ENCODE measurements around the gene PATL2. TPM values are rescaled to one million over a fixed set of nuclear protein-coding genes. Genes with fewer than 3 reads are reported as not detected.
A peak's percentile ranks its signal among the peaks of the same experiment; 100 is the strongest.
"Not testable (repeated sequence)": the region's sequence is repeated elsewhere in the genome, so short reads cannot be mapped to it uniquely, and the experiment has no call there.

Gene PATL2
- total RNA-seq, 5 donors from 2014 or later (not counting 1 experiment from before 2014, with no cell fraction given): 43.5 to 69.7 (median 48.5) TPM

- peaks cover under 1 to 24% (median 5%) of the 10 kb centered on the region in 3 donors for H3K9me3 Mint-ChIP-seq
- H3K27ac ChIP-seq (ENCODE audit: low read length): no peak overlapping the region
- peaks cover 3% of the 10 kb centered on the region for H3K9me3 ChIP-seq
- no peak overlapping the region for H3K4me3 Mint-ChIP-seq
- no peaks in the 10 kb centered on the region for H3K27me3 ChIP-seq (replicated peaks in 1 of 2; ENCODE audit: control insufficient read depth in 2 of 2, extremely low read depth in 1 of 2, insufficient read depth in 2 of 2, low read length in 1 of 2)
- ChIA-PET POLR2A (no interaction called here), CTCF (interaction anchor here in 1 of 2 donors (1.4 to 1.5 kb wide), 2 partner anchors 14 to 42 kb away, joined by 4 read pairs; no protein-coding TSS in a partner anchor)
- no peak for DNase-seq
- H3K4me1 ChIP-seq (ENCODE audit: control insufficient read depth in 1 of 2, extremely low read depth in 1 of 2, insufficient read depth in 2 of 2, low read length in 2 of 2): peaks cover 6 to 14% of the 10 kb centered on the region in 2 experiments
- 100% methylated on average over 1 of the region's 1 CpG for WGBS (ENCODE audit: insufficient coverage)
- H3K36me3 Mint-ChIP-seq: peaks cover 32% of the 10 kb centered on the region
- no peak overlapping the region for H3K4me3 ChIP-seq (ENCODE audit: control insufficient read depth in 1 of 2, extremely low read depth in 1 of 2, low read length in 1 of 2)
- H3K36me3 ChIP-seq (ENCODE audit: control insufficient read depth in 2 of 2, extremely low read depth in 1 of 2, insufficient read depth in 1 of 2, low read length in 1 of 2): peaks cover 0 to 10% of the 10 kb centered on the region in 2 donors
- ATAC-seq (replicated peaks in 1 of 4): no peak
- peaks cover 32 to 41% (median 36%) of the 10 kb centered on the region in 3 donors for H3K4me1 Mint-ChIP-seq
- no peaks in the 10 kb centered on the region for H3K27me3 Mint-ChIP-seq
- no peak overlapping the region for H3K27ac Mint-ChIP-seq
Observed at GRCh38 chr15:44705986-44706385, 5.1 kb downstream of the PATL2 start.

DNA sequence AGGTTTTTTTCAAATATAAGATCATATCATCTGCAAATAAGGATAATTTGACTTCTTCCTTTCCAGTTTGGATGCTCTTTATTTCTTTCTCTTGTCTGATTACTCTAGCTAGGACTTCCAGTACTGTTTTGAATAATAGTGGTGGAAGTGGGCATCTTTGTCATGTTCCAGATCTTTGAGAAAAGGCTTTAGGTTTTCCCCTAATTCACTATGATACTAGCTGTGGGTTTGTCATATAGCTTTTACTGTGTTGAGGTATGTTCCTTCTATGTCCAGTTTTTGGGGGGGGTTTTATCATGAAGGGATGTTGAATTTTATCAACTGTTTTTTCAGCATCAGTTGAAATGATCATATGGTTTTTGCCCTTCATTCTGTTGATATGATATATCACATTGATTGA, 10.4 kb downstream of the PATL2 start:
- H3K4me1 ChIP-seq (ENCODE audit: control insufficient read depth in 1 of 2, extremely low read depth in 1 of 2, insufficient read depth in 2 of 2, low read length in 2 of 2); H3K36me3 ChIP-seq (ENCODE audit: control insufficient read depth in 2 of 2, extremely low read depth in 1 of 2, insufficient read depth in 1 of 2, low read length in 1 of 2); H3K4me3 ChIP-seq (ENCODE audit: control insufficient read depth in 1 of 2, extremely low read depth in 1 of 2, low read length in 1 of 2); CTCF ChIA-PET; H3K27ac Mint-ChIP-seq; H3K27me3 ChIP-seq (replicated peaks in 1 of 2; ENCODE audit: control insufficient read depth in 2 of 2, extremely low read depth in 1 of 2, insufficient read depth in 2 of 2, low read length in 1 of 2); H3K9me3 ChIP-seq; DNase-seq; H3K27ac ChIP-seq (ENCODE audit: low read length); H3K27me3 Mint-ChIP-seq; H3K4me3 Mint-ChIP-seq; ATAC-seq (replicated peaks in 1 of 4): not testable (repeated sequence)
- peaks cover 9 to 46% (median 11%) of the 10 kb centered on the region in 3 donors for H3K9me3 Mint-ChIP-seq
- POLR2A ChIA-PET: interaction anchor here in 1 of 2 donors (0.6 kb wide), 1 partner anchor 1525 kb away, joined by 6 read pairs; no protein-coding TSS in a partner anchor
- peaks cover 11 to 30% (median 18%) of the 10 kb centered on the region in 3 donors for H3K4me1 Mint-ChIP-seq
- peaks cover 16% of the 10 kb centered on the region for H3K36me3 Mint-ChIP-seq

GRCh38 chr15:44698641-44699040, 12.5 kb downstream of the PATL2 start:
- ChIA-PET CTCF (interaction anchor here in 1 of 2 donors (0.9 kb wide), 1 partner anchor 35 kb away, joined by 3 read pairs; the partner anchor contains the start of gene SPG11), POLR2A (interaction anchor here in 1 of 2 donors (0.6 to 1.6 kb wide), 3 partner anchors 8 to 24 kb away, joined by 3 to 5 read pairs (median 4); no protein-coding TSS in a partner anchor)
- Histone ChIP-seq H3K27ac (ENCODE audit: low read length) (no peak overlapping the region), H3K9me3 (peaks cover 3% of the 10 kb centered on the region), H3K4me1 (ENCODE audit: control insufficient read depth in 1 of 2, extremely low read depth in 1 of 2, insufficient read depth in 2 of 2, low read length in 2 of 2) (no peaks in the 10 kb centered on the region), H3K36me3 (ENCODE audit: control insufficient read depth in 2 of 2, extremely low read depth in 1 of 2, insufficient read depth in 1 of 2, low read length in 1 of 2) (no peaks in the 10 kb centered on the region), H3K27me3 (replicated peaks in 1 of 2; ENCODE audit: control insufficient read depth in 2 of 2, extremely low read depth in 1 of 2, insufficient read depth in 2 of 2, low read length in 1 of 2) (no peaks in the 10 kb centered on the region), H3K4me3 (ENCODE audit: control insufficient read depth in 1 of 2, extremely low read depth in 1 of 2, low read length in 1 of 2) (no peak overlapping the region)
- WGBS (ENCODE audit: insufficient coverage): no CpG with 5 or more reads among the region's 2 CpGs
- peaks cover 21 to 36% (median 28%) of the 10 kb centered on the region in 3 donors for H3K4me1 Mint-ChIP-seq
- peak overlapping the region in 1 of 2 donors; percentile 13 for H3K27ac Mint-ChIP-seq
- peaks cover 9 to 38% (median 11%) of the 10 kb centered on the region in 3 donors for H3K9me3 Mint-ChIP-seq
- peaks cover 9% of the 10 kb centered on the region for H3K36me3 Mint-ChIP-seq
- H3K27me3 Mint-ChIP-seq: no peaks in the 10 kb centered on the region
- ATAC-seq (replicated peaks in 1 of 4) (no peak), DNase-seq (no peak)
- no peak overlapping the region for H3K4me3 Mint-ChIP-seq

- Histone ChIP-seq H3K4me3 (ENCODE audit: control insufficient read depth in 1 of 2, extremely low read depth in 1 of 2, low read length in 1 of 2) (no peak overlapping the region), H3K27me3 (replicated peaks in 1 of 2; ENCODE audit: control insufficient read depth in 2 of 2, extremely low read depth in 1 of 2, insufficient read depth in 2 of 2, low read length in 1 of 2) (no peaks in the 10 kb centered on the region), H3K36me3 (ENCODE audit: control insufficient read depth in 2 of 2, extremely low read depth in 1 of 2, insufficient read depth in 1 of 2, low read length in 1 of 2) (no peaks in the 10 kb centered on the region), H3K4me1 (ENCODE audit: control insufficient read depth in 1 of 2, extremely low read depth in 1 of 2, insufficient read depth in 2 of 2, low read length in 2 of 2) (no peaks in the 10 kb centered on the region), H3K27ac (ENCODE audit: low read length) (no peak overlapping the region), H3K9me3 (no peaks in the 10 kb centered on the region)
- ChIA-PET CTCF (no interaction called here), POLR2A (interaction anchor here in 1 of 2 donors (0.6 kb wide), 1 partner anchor 69 kb away, joined by 3 read pairs; no protein-coding TSS in a partner anchor)
- H3K27me3 Mint-ChIP-seq: no peaks in the 10 kb centered on the region
- H3K36me3 Mint-ChIP-seq: peaks cover 5% of the 10 kb centered on the region
- no peak overlapping the region for H3K4me3 Mint-ChIP-seq
- peaks cover 28 to 34% (median 29%) of the 10 kb centered on the region in 3 donors for H3K4me1 Mint-ChIP-seq
- DNase-seq (no peak), ATAC-seq (replicated peaks in 1 of 4) (no peak)
- H3K27ac Mint-ChIP-seq: peak overlapping the region; percentile 46 to 85
- H3K9me3 Mint-ChIP-seq: peaks cover 9 to 27% (median 10%) of the 10 kb centered on the region in 3 donors
Observed at GRCh38 chr15:44697014-44697413, 14.1 kb downstream of the PATL2 start.

DNA sequence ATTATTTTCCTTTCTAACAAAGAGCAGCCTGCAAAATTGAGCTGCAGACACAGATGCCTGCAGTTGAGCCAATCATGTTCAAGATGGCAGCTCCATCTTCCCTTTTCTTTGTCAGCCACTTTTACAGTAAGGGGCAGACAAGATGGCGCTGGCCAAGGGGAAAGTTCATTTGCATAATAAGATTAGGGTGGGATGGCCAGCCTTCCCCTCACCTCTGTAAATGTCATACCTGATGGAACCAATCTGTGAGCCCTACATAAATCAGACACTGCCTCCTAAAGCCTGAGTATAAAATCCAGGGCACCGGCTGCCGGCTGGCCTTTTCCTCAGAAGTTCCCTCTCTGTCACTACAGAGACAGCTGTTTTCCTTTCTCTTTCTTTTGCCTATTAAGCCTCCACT, 15.8 kb downstream of the PATL2 start:
- Histone ChIP-seq H3K4me3 (ENCODE audit: control insufficient read depth in 1 of 2, extremely low read depth in 1 of 2, low read length in 1 of 2) (no peak overlapping the region), H3K27ac (ENCODE audit: low read length) (no peak overlapping the region), H3K9me3 (no peaks in the 10 kb centered on the region), H3K36me3 (ENCODE audit: control insufficient read depth in 2 of 2, extremely low read depth in 1 of 2, insufficient read depth in 1 of 2, low read length in 1 of 2) (no peaks in the 10 kb centered on the region), H3K27me3 (replicated peaks in 1 of 2; ENCODE audit: control insufficient read depth in 2 of 2, extremely low read depth in 1 of 2, insufficient read depth in 2 of 2, low read length in 1 of 2) (no peaks in the 10 kb centered on the region), H3K4me1 (ENCODE audit: control insufficient read depth in 1 of 2, extremely low read depth in 1 of 2, insufficient read depth in 2 of 2, low read length in 2 of 2) (peaks cover 2 to 4% of the 10 kb centered on the region in 2 experiments)
- H3K9me3 Mint-ChIP-seq: peaks cover 4 to 16% (median 6%) of the 10 kb centered on the region in 3 donors
- WGBS (ENCODE audit: insufficient coverage): 93% methylated on average over 2 of the region's 3 CpGs
- H3K4me1 Mint-ChIP-seq: peaks cover 28 to 41% (median 34%) of the 10 kb centered on the region in 3 donors
- no peak overlapping the region for H3K4me3 Mint-ChIP-seq
- H3K27ac Mint-ChIP-seq: peak overlapping the region; percentile 46 to 55
- POLR2A ChIA-PET: no interaction called here
- H3K36me3 Mint-ChIP-seq: no peaks in the 10 kb centered on the region
- DNase-seq: no peak
- ATAC-seq (replicated peaks in 1 of 4): no peak
- CTCF ChIA-PET: interaction anchor here in 1 of 2 donors (0.6 kb wide), 1 partner anchor 76 kb away, joined by 3 read pairs; no protein-coding TSS in a partner anchor
- no peaks in the 10 kb centered on the region for H3K27me3 Mint-ChIP-seq

GRCh38 chr15:44694416-44694815, 16.7 kb downstream of the PATL2 start:
- no peak overlapping the region for H3K27ac ChIP-seq (ENCODE audit: low read length)
- Mint-ChIP-seq H3K4me3 (no peak overlapping the region), H3K27me3 (no peaks in the 10 kb centered on the region), H3K36me3 (peaks cover under 1% of the 10 kb centered on the region), H3K4me1 (peaks cover 28 to 47% (median 38%) of the 10 kb centered on the region in 3 donors), H3K9me3 (peaks cover under 1 to 10% (median 4%) of the 10 kb centered on the region in 3 donors), H3K27ac (peak overlapping the region; percentile 81 to 90)
- WGBS (ENCODE audit: insufficient coverage): 100% methylated on average over 2 of the region's 4 CpGs
- ChIA-PET POLR2A (no interaction called here), CTCF (interaction anchor here (0.6 to 0.8 kb wide), 2 partner anchors 31 to 954 kb away, joined by 3 to 4 read pairs; partner anchors contain the start of gene SPG11 (in 1 of the 2))
- H3K4me3 ChIP-seq (ENCODE audit: control insufficient read depth in 1 of 2, extremely low read depth in 1 of 2, low read length in 1 of 2): no peak overlapping the region
- DNase-seq (no peak), ATAC-seq (replicated peaks in 1 of 4) (no peak)
- no peaks in the 10 kb centered on the region for H3K9me3 ChIP-seq
- no peaks in the 10 kb centered on the region for H3K36me3 ChIP-seq (ENCODE audit: control insufficient read depth in 2 of 2, extremely low read depth in 1 of 2, insufficient read depth in 1 of 2, low read length in 1 of 2)
- peaks cover 4 to 8% of the 10 kb centered on the region in 2 experiments for H3K4me1 ChIP-seq (ENCODE audit: control insufficient read depth in 1 of 2, extremely low read depth in 1 of 2, insufficient read depth in 2 of 2, low read length in 2 of 2)
- no peaks in the 10 kb centered on the region for H3K27me3 ChIP-seq (replicated peaks in 1 of 2; ENCODE audit: control insufficient read depth in 2 of 2, extremely low read depth in 1 of 2, insufficient read depth in 2 of 2, low read length in 1 of 2)

Measured in T-cell (primary cell).